ENCODE data around the gene CPD. TPM values are rescaled to one million over a fixed set of nuclear protein-coding genes. Genes with fewer than 3 reads are reported as not detected.

Gene CPD
- total RNA-seq, 1 experiment from 2014 or later = 38.0 TPM

GRCh38 chr17:30343796-30344195 lies 34.9 kb upstream of the CPD start:
- CTCF ChIA-PET = no interaction called here

GRCh38 chr17:30344283-30345088 lies 34.2 kb upstream of the CPD start:
- H3K9me3 ChIP-seq (ENCODE audit: low read depth, low read length, poor library complexity, severe bottlenecking) = no peaks in the 10 kb centered on the region
- H3K4me3 ChIP-seq (ENCODE audit: low read depth, low read length, poor library complexity, severe bottlenecking) = no peak overlapping the region
- H3K4me1 ChIP-seq (ENCODE audit: insufficient read depth, low read length, poor library complexity, severe bottlenecking) = peaks cover 22% of the 10 kb centered on the region
- CTCF ChIA-PET = no interaction called here
- TF ChIP-seq EZH2 (IDR thresholded peaks at IDR 0.05; ENCODE audit: borderline replicate concordance, low read depth, low read length, poor library complexity, severe bottlenecking) = no peak
- TF ChIP-seq CTCF (conservative IDR thresholded peaks at IDR 0.05; ENCODE audit: low read depth, low read length) = no peak
- POLR2A ChIA-PET (ENCODE audit: low non-redundant PET) = interaction anchor here (0.6 kb wide), 1 partner anchor 147 kb away, joined by 3 read pairs; no protein-coding TSS in a partner anchor
- H3K27me3 ChIP-seq (replicated peaks; ENCODE audit: insufficient read depth, low read depth, low read length, poor library complexity) = peaks cover 30% of the 10 kb centered on the region
- H3K36me3 ChIP-seq (ENCODE audit: insufficient read depth, low read length, poor library complexity, severe bottlenecking) = no peaks in the 10 kb centered on the region
- DNase-seq (ENCODE audit: low spot score) = no peak
- no peak overlapping the region for H3K27ac ChIP-seq (ENCODE audit: low read depth, low read length, poor library complexity, severe bottlenecking)
- intact Hi-C loops (cut with micrococcal nuclease; ENCODE audit: unreplicated experiment) = no loop called here
- BruUV-seq (replicated peaks) = no TSS peak

More at GRCh38 chr17:30343796-30344195, 34.9 kb upstream of the CPD start:
- Histone ChIP-seq H3K9me3 (ENCODE audit: low read depth, low read length, poor library complexity, severe bottlenecking) (no peaks in the 10 kb centered on the region), H3K4me1 (ENCODE audit: insufficient read depth, low read length, poor library complexity, severe bottlenecking) (peaks cover 22% of the 10 kb centered on the region), H3K4me3 (ENCODE audit: low read depth, low read length, poor library complexity, severe bottlenecking) (no peak overlapping the region), H3K36me3 (ENCODE audit: insufficient read depth, low read length, poor library complexity, severe bottlenecking) (no peaks in the 10 kb centered on the region), H3K27me3 (replicated peaks; ENCODE audit: insufficient read depth, low read depth, low read length, poor library complexity) (peaks cover 26% of the 10 kb centered on the region), H3K27ac (ENCODE audit: low read depth, low read length, poor library complexity, severe bottlenecking) (no peak overlapping the region)
- TF ChIP-seq EZH2 (IDR thresholded peaks at IDR 0.05; ENCODE audit: borderline replicate concordance, low read depth, low read length, poor library complexity, severe bottlenecking) (no peak), CTCF (conservative IDR thresholded peaks at IDR 0.05; ENCODE audit: low read depth, low read length) (no peak)
- no peak for DNase-seq (ENCODE audit: low spot score)
- POLR2A ChIA-PET (ENCODE audit: low non-redundant PET) = interaction anchor here (0.6 kb wide), 1 partner anchor 148 kb away, joined by 3 read pairs; no protein-coding TSS in a partner anchor
- intact Hi-C loops (cut with micrococcal nuclease; ENCODE audit: unreplicated experiment) = no loop called here
- BruUV-seq (replicated peaks) = no TSS peak

- TF ChIP-seq EZH2 (IDR thresholded peaks at IDR 0.05; ENCODE audit: borderline replicate concordance, low read depth, low read length, poor library complexity, severe bottlenecking) (no peak), CTCF (conservative IDR thresholded peaks at IDR 0.05; ENCODE audit: low read depth, low read length) (no peak)
- POLR2A ChIA-PET (ENCODE audit: low non-redundant PET) = no interaction called here
- CTCF ChIA-PET = no interaction called here
- Histone ChIP-seq H3K27me3 (replicated peaks; ENCODE audit: insufficient read depth, low read depth, low read length, poor library complexity) (peaks cover 30% of the 10 kb centered on the region), H3K4me3 (ENCODE audit: low read depth, low read length, poor library complexity, severe bottlenecking) (no peak overlapping the region), H3K9me3 (ENCODE audit: low read depth, low read length, poor library complexity, severe bottlenecking) (no peaks in the 10 kb centered on the region), H3K4me1 (ENCODE audit: insufficient read depth, low read length, poor library complexity, severe bottlenecking) (peaks cover 18% of the 10 kb centered on the region), H3K36me3 (ENCODE audit: insufficient read depth, low read length, poor library complexity, severe bottlenecking) (no peaks in the 10 kb centered on the region), H3K27ac (ENCODE audit: low read depth, low read length, poor library complexity, severe bottlenecking) (no peak overlapping the region)
- no TSS peak for BruUV-seq (replicated peaks)
- no peak for DNase-seq (ENCODE audit: low spot score)
- intact Hi-C loops (cut with micrococcal nuclease; ENCODE audit: unreplicated experiment) = no loop called here
These were observed 33.7 kb upstream of the CPD start for GRCh38 chr17:30345089-30345433.
